Hepatocyte (in vitro differentiated cells): Measurements from ENCODE around the gene TMEM201. TPM values are rescaled to one million over a fixed set of nuclear protein-coding genes. Genes with fewer than 3 reads are reported as not detected.

Experiments used
- DNase-seq: peaks from one replicate; pipeline ENCODE4 v3.0.0-alpha.2; 2016; ENCODE audit warnings: low spot score
- H2AFZ ChIP-seq: fragments of 200-600 bp; sonication (generic); 2 replicates; pipeline ENCODE4 v1.6.0; 2016; ENCODE audit warnings: antibody characterized with exemption, mild to moderate bottlenecking
- H3K27ac ChIP-seq: fragments of 200-600 bp; sonication (generic); 2 replicates; pipeline ENCODE4 v1.5.1; 2016; ENCODE audit warnings: mild to moderate bottlenecking
- H3K27me3 ChIP-seq: fragments of 200-600 bp; sonication (generic); 2 replicates; pipeline ENCODE4 v1.6.1; 2016
- H3K36me3 ChIP-seq: fragments of 200-600 bp; sonication (generic); replicated peaks from 2 replicates; pipeline ENCODE4 v1.5.1; 2016; ENCODE audit warnings: low read depth; ENCODE audit not compliant: insufficient read depth
- H3K4me1 ChIP-seq: fragments of 200-600 bp; sonication (generic); 2 replicates; pipeline ENCODE4 v1.5.1; 2016; ENCODE audit warnings: mild to moderate bottlenecking, moderate library complexity; ENCODE audit not compliant: insufficient read depth
- H3K4me2 ChIP-seq: fragments of 200-600 bp; sonication (generic); 2 replicates; pipeline ENCODE4 v1.6.0; 2016
- H3K4me3 ChIP-seq: fragments of 200-600 bp; sonication (generic); 2 replicates; pipeline ENCODE4 v1.5.1; 2016; ENCODE audit warnings: mild to moderate bottlenecking
- H3K79me2 ChIP-seq: fragments of 200-600 bp; sonication (generic); 2 replicates; pipeline ENCODE4 v1.6.0; 2017; ENCODE audit warnings: mild to moderate bottlenecking
- H3K9me2 ChIP-seq: fragments of 200-600 bp; sonication (generic); replicated peaks from 2 replicates; pipeline ENCODE4 v1.6.0; 2017; ENCODE audit warnings: mild to moderate bottlenecking; ENCODE audit not compliant: insufficient read depth
- H3K9me3 ChIP-seq: fragments of 200-600 bp; sonication (generic); 2 replicates; pipeline ENCODE4 v1.5.1; 2016; ENCODE audit warnings: low read depth, mild to moderate bottlenecking
- H4K20me1 ChIP-seq: fragments of 200-600 bp; sonication (generic); 2 replicates; pipeline ENCODE4 v1.6.0; 2016; ENCODE audit warnings: mild to moderate bottlenecking; ENCODE audit not compliant: insufficient read depth, poor library complexity, severe bottlenecking
- EZH2 ChIP-seq: fragments of 200-600 bp; sonication (generic); IDR thresholded peaks from 2 replicates; pipeline ENCODE4 v1.6.1; 2016; ENCODE audit warnings: antibody characterized with exemption, mild to moderate bottlenecking, borderline replicate concordance
- EZH2phosphoT487 ChIP-seq: fragments of 200-600 bp; sonication (generic); IDR thresholded peaks from one replicate; pipeline ENCODE4 v1.6.1; 2018; ENCODE audit warnings: antibody characterized with exemption, mild to moderate bottlenecking, low read depth, moderate library complexity; ENCODE audit not compliant: unreplicated experiment, severe bottlenecking
- WGBS: methylation state at CpG from one replicate; pipeline ENCODE4 v1.1.6; 2016; ENCODE audit warnings: low lambda C conversion rate; ENCODE audit errors: missing lambda C conversion rate; 5-methylcytosine and 5-hydroxymethylcytosine counted together
- polyA plus RNA-seq: library from polyadenylated mRNA; unstranded; fragments of >200 nt; fragmentation: Nextera tagmentation; extraction: Ambion mirVana; gene quantifications from 2 replicates; pipeline ENCODE4 v1.2.1, GENCODE V29; 2016
- total RNA-seq: library from RNA; depleted of rRNA; stranded (reverse); fragments of >200 nt; gene quantifications from 2 replicates; pipeline ENCODE4 v1.2.3, GENCODE V29; 2014
- TF ChIP-seq, protein P1 (sequence below): fragments of 200-600 bp; sonication (generic); IDR thresholded peaks from 2 replicates; pipeline ENCODE4 v1.5.1; 2016; ENCODE audit warnings: antibody characterized with exemption, mild to moderate bottlenecking; ENCODE audit not compliant: poor library complexity

Gene TMEM201
- total and polyA plus RNA-seq, 2 experiments from 2014 or later, result 3.7 to 11.2 TPM

DNA sequence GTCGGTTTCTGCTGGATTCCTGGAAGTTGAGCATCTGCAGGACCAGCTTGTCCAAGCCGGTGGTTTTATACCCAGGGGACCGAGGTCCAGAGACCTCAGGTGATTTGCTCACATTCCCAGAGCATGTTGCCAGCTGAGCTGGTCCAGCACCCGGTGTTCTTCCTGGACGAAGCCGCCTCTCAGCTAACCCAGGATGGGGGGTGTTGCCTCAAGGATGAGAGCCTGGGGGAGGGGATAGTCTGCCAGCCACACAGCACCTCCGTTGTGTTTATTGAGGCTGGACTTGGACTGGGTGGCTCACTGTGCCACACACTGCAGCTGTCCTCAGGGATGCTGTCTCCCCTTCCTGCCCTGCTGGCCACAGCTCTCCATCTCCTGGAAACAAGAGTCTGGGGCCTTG is 1.5 kb downstream of the TMEM201 start:
- no peak overlapping the region for H3K27ac ChIP-seq
- H3K36me3 ChIP-seq, result no peaks in the 10 kb centered on the region
- peak overlapping the region; percentile 95 for H3K4me2 ChIP-seq
- H3K27me3 ChIP-seq, result no peaks in the 10 kb centered on the region
- peaks cover 8% of the 10 kb centered on the region for H3K4me1 ChIP-seq
- no peak for DNase-seq
- no peak overlapping the region for H2AFZ ChIP-seq
- H3K79me2 ChIP-seq, result peaks cover 59% of the 10 kb centered on the region
- WGBS, result 71% methylated on average over 7 of the region's 7 CpGs
- TF ChIP-seq EZH2, result no peak
- TF ChIP-seq, protein P1, sequence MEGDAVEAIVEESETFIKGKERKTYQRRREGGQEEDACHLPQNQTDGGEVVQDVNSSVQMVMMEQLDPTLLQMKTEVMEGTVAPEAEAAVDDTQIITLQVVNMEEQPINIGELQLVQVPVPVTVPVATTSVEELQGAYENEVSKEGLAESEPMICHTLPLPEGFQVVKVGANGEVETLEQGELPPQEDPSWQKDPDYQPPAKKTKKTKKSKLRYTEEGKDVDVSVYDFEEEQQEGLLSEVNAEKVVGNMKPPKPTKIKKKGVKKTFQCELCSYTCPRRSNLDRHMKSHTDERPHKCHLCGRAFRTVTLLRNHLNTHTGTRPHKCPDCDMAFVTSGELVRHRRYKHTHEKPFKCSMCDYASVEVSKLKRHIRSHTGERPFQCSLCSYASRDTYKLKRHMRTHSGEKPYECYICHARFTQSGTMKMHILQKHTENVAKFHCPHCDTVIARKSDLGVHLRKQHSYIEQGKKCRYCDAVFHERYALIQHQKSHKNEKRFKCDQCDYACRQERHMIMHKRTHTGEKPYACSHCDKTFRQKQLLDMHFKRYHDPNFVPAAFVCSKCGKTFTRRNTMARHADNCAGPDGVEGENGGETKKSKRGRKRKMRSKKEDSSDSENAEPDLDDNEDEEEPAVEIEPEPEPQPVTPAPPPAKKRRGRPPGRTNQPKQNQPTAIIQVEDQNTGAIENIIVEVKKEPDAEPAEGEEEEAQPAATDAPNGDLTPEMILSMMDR, result no peak
- H3K9me2 ChIP-seq, result no peaks in the 10 kb centered on the region
- H3K9me3 ChIP-seq, result no peaks in the 10 kb centered on the region
- no peak overlapping the region for H3K4me3 ChIP-seq
- H4K20me1 ChIP-seq, result peaks cover 26% of the 10 kb centered on the region

DNA sequence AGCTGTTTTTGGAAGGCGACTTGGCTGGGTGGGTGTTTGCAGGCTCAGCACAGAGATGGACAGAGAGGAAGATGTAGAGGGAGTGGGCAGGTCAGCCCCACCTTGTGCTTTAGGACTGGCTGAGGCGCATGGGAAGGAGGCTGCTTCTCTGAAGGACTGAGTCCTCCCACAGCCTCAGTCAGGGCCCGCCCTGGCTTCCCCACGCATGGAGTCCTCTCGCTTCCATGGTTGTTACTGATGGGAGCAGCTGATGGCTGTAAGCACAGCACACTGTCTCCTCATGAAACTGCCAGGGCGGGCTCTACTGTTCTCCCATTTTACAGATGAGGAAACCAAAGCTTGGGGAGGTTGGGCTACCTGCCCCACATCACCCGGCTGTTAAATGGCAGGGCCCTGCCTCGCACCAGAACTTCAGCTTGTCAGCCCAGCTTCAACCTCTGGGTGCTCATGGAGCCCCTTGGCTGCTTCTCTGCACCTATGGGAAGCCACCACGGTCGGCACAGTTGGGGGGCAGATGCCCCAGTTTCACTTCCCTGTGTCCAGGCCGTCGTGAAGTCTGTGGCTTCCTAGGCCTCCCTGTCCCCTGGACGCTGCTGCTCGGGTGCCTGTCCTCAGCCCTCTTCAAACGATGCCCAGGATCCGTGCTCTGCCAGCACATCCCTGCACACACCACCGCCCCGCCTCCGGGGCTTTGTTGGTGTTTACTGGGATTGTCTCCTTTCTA is 2.4 kb downstream of the TMEM201 start:
- Histone ChIP-seq H3K27ac (no peak overlapping the region), H3K36me3 (no peaks in the 10 kb centered on the region), H4K20me1 (peaks cover 26% of the 10 kb centered on the region), H3K4me2 (no peak overlapping the region), H2AFZ (no peak overlapping the region), H3K9me2 (no peaks in the 10 kb centered on the region), H3K4me1 (peaks cover 8% of the 10 kb centered on the region), H3K4me3 (no peak overlapping the region), H3K79me2 (peaks cover 59% of the 10 kb centered on the region), H3K27me3 (no peaks in the 10 kb centered on the region), H3K9me3 (no peaks in the 10 kb centered on the region)
- TF ChIP-seq EZH2phosphoT487, result no peak
- no peak for TF ChIP-seq EZH2
- TF ChIP-seq, protein P1, result no peak
- 90% methylated on average over 18 of the region's 19 CpGs for WGBS
- DNase-seq, result no peak

DNA sequence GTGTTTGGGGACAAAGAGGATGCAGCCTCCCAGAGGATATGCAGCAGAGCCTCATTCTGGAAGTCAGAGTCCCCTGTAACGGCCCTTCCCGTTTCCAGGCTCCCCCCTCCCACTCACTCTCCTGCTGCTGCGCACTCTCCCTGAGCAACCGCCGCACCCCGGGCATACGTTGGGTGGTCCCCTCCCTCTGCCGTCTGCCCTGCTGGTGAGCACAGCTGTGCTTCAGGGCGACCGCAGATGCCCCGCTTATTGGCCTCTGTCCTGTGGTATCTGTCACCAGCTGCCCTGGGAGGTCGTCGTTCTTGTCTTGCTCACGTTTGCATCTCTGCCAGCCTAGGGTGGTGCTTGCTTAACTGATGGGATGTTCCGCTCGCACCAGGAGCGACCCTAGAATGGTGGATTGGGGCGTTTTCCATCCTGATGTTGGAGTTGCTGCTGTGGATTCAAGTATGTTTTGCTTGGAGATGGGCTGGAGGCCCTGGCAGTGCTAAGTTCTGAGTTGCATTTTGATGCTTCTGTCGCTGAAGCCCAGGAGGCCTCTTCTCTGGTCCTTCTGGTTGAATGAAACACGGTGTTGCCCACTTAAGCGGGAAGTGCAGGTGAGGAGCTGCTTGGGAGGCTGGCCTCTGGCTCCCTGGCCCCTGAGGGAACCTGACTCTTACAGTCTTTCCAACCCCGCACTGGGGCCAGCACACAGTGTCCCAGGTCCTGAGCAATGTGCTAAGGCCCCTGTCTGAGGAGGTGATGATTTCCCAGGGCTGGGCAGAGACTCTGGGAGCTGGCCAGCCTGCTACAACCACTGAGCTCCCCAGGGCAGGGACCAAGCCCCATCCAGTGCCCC is 3.2 kb downstream of the TMEM201 start:
- H3K4me3 ChIP-seq, result no peak overlapping the region
- peaks cover 8% of the 10 kb centered on the region for H3K4me1 ChIP-seq
- peaks cover 26% of the 10 kb centered on the region for H4K20me1 ChIP-seq
- H3K9me2 ChIP-seq, result no peaks in the 10 kb centered on the region
- peaks cover 59% of the 10 kb centered on the region for H3K79me2 ChIP-seq
- H3K4me2 ChIP-seq, result no peak overlapping the region
- H3K27me3 ChIP-seq, result no peaks in the 10 kb centered on the region
- H2AFZ ChIP-seq, result no peak overlapping the region
- H3K27ac ChIP-seq, result no peak overlapping the region
- TF ChIP-seq, protein P1, result no peak
- TF ChIP-seq EZH2phosphoT487, result no peak
- TF ChIP-seq EZH2, result no peak
- no peaks in the 10 kb centered on the region for H3K9me3 ChIP-seq
- WGBS, result 84% methylated on average over 22 of the region's 22 CpGs
- no peak for DNase-seq
- no peaks in the 10 kb centered on the region for H3K36me3 ChIP-seq
